WTC11 (cell line): ENCODE measurements around the gene ORM1. TPM values are rescaled to one million over a fixed set of nuclear protein-coding genes. Genes with fewer than 3 reads are reported as not detected.

Experiments
- ATAC-seq: fragments of 200-7000 bp; cut with Tn5 transposase; 2 replicates; pipeline ENCODE4 v1.10.0; 2021; ENCODE audit warnings: mild to moderate bottlenecking, moderate library complexity
- CTCF ChIA-PET: fragments of 300-600 bp; sonication (Branson Sonifier 250); formaldehyde crosslinking; loops from one replicate; lab custom pipeline; 2021; ENCODE audit warnings: antibody characterized with exemption; lab: Charles Lee
- POLR2A ChIA-PET: fragments of 350-600 bp; sonication (Branson Sonifier 250); formaldehyde crosslinking; loops from one replicate; lab custom pipeline; 2021; ENCODE audit warnings: antibody characterized with exemption; lab: Charles Lee
- DNase-seq: peaks from one replicate; pipeline ENCODE4 v3.0.0; 2021; ENCODE audit warnings: low spot score
- H3K27ac Mint-ChIP-seq: 2 replicates; pipeline ENCODE4 v1.8.0; 2021; ENCODE audit warnings: mixed read lengths
- H3K27me3 Mint-ChIP-seq: 2 replicates; pipeline ENCODE4 v1.8.0; 2021; ENCODE audit warnings: low read depth, mild to moderate bottlenecking, moderate library complexity, mixed read lengths
- H3K36me3 Mint-ChIP-seq: 2 replicates; pipeline ENCODE4 v1.8.0; 2021; ENCODE audit warnings: mixed read lengths
- H3K4me1 Mint-ChIP-seq: 2 replicates; pipeline ENCODE4 v1.8.0; 2022; ENCODE audit warnings: mixed read lengths
- H3K4me3 Mint-ChIP-seq: 2 replicates; pipeline ENCODE4 v1.8.0; 2021; ENCODE audit warnings: mild to moderate bottlenecking, moderate library complexity, mixed read lengths
- H3K9me3 Mint-ChIP-seq: 2 replicates; pipeline ENCODE4 v1.8.0; 2021; ENCODE audit warnings: mixed read lengths
- ESRRA ChIP-seq: sonication (generic); formaldehyde crosslinking; IDR thresholded peaks from 2 replicates; pipeline ENCODE4 v1.8.1; 2022; ENCODE audit warnings: mild to moderate bottlenecking, missing genetic modification reagents, borderline replicate concordance
- ETV6 ChIP-seq: sonication (generic); formaldehyde crosslinking; IDR thresholded peaks from 2 replicates; pipeline ENCODE4 v1.8.1; 2022; ENCODE audit warnings: mild to moderate bottlenecking, missing genetic modification reagents
- JUN ChIP-seq: sonication (generic); formaldehyde crosslinking; IDR thresholded peaks from 2 replicates; pipeline ENCODE4 v1.8.0; 2023; ENCODE audit warnings: mild to moderate bottlenecking, missing genetic modification reagents
- KAT7 ChIP-seq: sonication (generic); formaldehyde crosslinking; IDR thresholded peaks from 2 replicates; pipeline ENCODE4 v1.8.1; 2023; ENCODE audit warnings: missing genetic modification reagents, mild to moderate bottlenecking, borderline replicate concordance
- RORB ChIP-seq: fragments of 250-450 bp; sonication (Bioruptor Pico); IDR thresholded peaks from 2 replicates; pipeline ENCODE4 v1.9.0; 2021; ENCODE audit warnings: mild to moderate bottlenecking
- SMAD3 ChIP-seq: sonication (generic); formaldehyde crosslinking; IDR thresholded peaks from 2 replicates; pipeline ENCODE4 v1.8.0; 2022; ENCODE audit warnings: missing genetic modification reagents, mild to moderate bottlenecking, borderline replicate concordance
- SMAD4 ChIP-seq: sonication (generic); formaldehyde crosslinking; IDR thresholded peaks from 2 replicates; pipeline ENCODE4 v1.8.0; 2022; ENCODE audit warnings: mild to moderate bottlenecking, missing genetic modification reagents
- ZBTB21 ChIP-seq: sonication (generic); formaldehyde crosslinking; IDR thresholded peaks from 2 replicates; pipeline ENCODE4 v1.8.1; 2023; ENCODE audit warnings: mild to moderate bottlenecking, missing genetic modification reagents, borderline replicate concordance
- ZNF219 ChIP-seq: sonication (generic); formaldehyde crosslinking; IDR thresholded peaks from 2 replicates; pipeline ENCODE4 v1.8.0; 2023; ENCODE audit warnings: missing genetic modification reagents, mild to moderate bottlenecking, borderline replicate concordance
- total RNA-seq: library from RNA; stranded (reverse); gene quantifications from 3 replicates; pipeline ENCODE4 v1.2.3, GENCODE V29; 2021
- TF ChIP-seq, protein P1 (sequence below): fragments of 250-450 bp; sonication (Bioruptor Pico); IDR thresholded peaks from 2 replicates; pipeline ENCODE4 v1.9.0; 2021; ENCODE audit warnings: mild to moderate bottlenecking, borderline replicate concordance
- TF ChIP-seq, protein P2 (sequence below): fragments of 250-450 bp; sonication (Bioruptor Pico); IDR thresholded peaks from 2 replicates; pipeline ENCODE4 v1.9.0; 2021; ENCODE audit warnings: mild to moderate bottlenecking
- TF ChIP-seq, protein P3 (sequence below): sonication (generic); formaldehyde crosslinking; IDR thresholded peaks from 2 replicates; pipeline ENCODE4 v1.8.0; 2023; ENCODE audit warnings: missing genetic modification reagents, mild to moderate bottlenecking, borderline replicate concordance
- TF ChIP-seq, protein P4 (sequence below): sonication (generic); formaldehyde crosslinking; IDR thresholded peaks from 2 replicates; pipeline ENCODE4 v1.8.1; 2022; ENCODE audit warnings: low read depth, mild to moderate bottlenecking, moderate library complexity, missing genetic modification reagents, borderline replicate concordance
- TF ChIP-seq, protein P5 (sequence below): fragments of 250-450 bp; sonication (Bioruptor Pico); IDR thresholded peaks from 2 replicates; pipeline ENCODE4 v1.9.0; 2021; ENCODE audit warnings: mild to moderate bottlenecking
- TF ChIP-seq, protein P6 (sequence below): sonication (generic); formaldehyde crosslinking; IDR thresholded peaks from 2 replicates; pipeline ENCODE4 v1.8.1; 2022; ENCODE audit warnings: mild to moderate bottlenecking, missing genetic modification reagents, moderate library complexity, borderline replicate concordance

Gene ORM1
- total RNA-seq, 1 experiment from 2014 or later = 3.9 TPM

DNA sequence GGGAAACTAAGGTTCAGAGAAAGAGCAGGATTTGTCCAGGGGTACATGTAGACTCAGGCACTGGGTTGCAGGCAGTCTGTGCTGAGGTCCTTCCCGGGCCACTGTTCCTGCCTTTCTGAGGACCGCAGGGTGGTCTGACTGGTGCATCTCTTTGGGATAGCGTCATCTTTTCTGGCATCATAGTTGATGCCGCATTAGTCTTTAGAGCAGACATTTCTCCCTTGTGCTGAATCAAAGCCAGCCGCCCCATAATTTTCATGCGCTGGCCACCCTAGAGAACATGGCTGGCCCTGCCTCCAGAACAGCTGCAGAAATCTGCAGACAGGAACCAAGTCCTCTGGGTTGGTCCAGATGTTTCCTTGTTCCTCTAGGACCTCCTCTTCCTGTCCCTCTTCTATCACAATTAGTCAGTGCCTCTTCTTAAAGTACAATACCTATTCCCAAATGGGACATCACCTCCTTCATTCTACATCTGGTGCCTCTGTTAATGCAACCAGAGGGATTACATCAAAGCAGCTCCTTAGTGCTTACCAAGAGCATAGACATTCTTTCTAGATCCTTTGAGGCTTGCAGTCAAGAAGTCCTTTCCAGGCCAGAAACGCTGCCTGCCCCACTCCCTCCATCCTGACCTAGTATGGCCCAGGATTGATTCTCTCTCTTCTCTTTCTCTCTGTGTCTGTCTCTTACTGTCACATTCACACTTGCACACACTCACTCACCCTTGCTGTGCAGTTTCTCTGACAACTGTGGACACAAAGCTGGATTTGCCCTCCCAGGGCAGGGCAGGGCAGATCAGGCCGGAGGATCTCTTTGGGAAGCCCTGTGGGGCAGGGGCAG, 42.0 kb upstream of the ORM1 start (continued):
- TF ChIP-seq, protein P1, sequence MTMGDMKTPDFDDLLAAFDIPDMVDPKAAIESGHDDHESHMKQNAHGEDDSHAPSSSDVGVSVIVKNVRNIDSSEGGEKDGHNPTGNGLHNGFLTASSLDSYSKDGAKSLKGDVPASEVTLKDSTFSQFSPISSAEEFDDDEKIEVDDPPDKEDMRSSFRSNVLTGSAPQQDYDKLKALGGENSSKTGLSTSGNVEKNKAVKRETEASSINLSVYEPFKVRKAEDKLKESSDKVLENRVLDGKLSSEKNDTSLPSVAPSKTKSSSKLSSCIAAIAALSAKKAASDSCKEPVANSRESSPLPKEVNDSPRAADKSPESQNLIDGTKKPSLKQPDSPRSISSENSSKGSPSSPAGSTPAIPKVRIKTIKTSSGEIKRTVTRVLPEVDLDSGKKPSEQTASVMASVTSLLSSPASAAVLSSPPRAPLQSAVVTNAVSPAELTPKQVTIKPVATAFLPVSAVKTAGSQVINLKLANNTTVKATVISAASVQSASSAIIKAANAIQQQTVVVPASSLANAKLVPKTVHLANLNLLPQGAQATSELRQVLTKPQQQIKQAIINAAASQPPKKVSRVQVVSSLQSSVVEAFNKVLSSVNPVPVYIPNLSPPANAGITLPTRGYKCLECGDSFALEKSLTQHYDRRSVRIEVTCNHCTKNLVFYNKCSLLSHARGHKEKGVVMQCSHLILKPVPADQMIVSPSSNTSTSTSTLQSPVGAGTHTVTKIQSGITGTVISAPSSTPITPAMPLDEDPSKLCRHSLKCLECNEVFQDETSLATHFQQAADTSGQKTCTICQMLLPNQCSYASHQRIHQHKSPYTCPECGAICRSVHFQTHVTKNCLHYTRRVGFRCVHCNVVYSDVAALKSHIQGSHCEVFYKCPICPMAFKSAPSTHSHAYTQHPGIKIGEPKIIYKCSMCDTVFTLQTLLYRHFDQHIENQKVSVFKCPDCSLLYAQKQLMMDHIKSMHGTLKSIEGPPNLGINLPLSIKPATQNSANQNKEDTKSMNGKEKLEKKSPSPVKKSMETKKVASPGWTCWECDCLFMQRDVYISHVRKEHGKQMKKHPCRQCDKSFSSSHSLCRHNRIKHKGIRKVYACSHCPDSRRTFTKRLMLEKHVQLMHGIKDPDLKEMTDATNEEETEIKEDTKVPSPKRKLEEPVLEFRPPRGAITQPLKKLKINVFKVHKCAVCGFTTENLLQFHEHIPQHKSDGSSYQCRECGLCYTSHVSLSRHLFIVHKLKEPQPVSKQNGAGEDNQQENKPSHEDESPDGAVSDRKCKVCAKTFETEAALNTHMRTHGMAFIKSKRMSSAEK (CRISPR knock-in tag) = no peak

DNA sequence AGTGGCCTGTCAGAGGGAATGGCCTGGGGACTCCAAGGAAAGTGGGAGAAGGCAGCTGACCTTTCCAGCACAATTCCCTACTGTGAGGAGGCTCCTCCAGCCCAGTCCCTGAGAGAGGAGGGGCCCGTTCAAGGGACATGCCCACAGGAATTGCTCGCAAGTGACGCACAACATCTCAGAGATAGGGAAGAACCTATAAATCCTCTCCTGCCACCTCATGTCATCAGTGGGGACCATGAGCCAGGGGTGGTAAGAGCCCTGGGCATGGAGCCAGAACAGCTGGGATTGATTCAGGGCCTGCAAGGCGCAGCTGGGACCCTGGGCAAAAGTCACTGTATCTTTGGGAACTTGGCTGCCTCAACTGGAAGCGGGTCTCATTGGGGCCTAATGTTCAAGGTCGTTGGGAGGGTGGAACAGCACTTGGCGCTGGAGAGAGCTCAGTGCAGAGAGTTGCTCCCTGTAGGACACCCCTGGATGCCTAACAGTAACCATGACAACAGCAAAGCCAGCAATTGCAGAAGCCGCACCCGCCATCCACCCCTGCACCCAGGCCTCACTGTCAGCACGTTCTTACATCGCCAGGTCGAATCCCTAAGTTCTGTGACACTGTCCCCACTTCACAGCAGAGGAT, 41.3 kb upstream of the ORM1 start:
- Mint-ChIP-seq H3K9me3 (peaks cover 7% of the 10 kb centered on the region; the same call in 1 of the 2 replicates), H3K4me3 (no peak overlapping the region), H3K27me3 (no peaks in the 10 kb centered on the region), H3K36me3 (peaks cover 9% of the 10 kb centered on the region), H3K27ac (peak overlapping the region; percentile 51; the same call in 1 of the 2 replicates), H3K4me1 (no peaks in the 10 kb centered on the region)
- DNase-seq (peak; percentile 6), ATAC-seq (no peak)
- TF ChIP-seq, protein P2, sequence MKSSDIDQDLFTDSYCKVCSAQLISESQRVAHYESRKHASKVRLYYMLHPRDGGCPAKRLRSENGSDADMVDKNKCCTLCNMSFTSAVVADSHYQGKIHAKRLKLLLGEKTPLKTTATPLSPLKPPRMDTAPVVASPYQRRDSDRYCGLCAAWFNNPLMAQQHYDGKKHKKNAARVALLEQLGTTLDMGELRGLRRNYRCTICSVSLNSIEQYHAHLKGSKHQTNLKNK (CRISPR knock-in tag) = no peak
- no peak for TF ChIP-seq JUN (CRISPR knock-in tag)
- no peak for TF ChIP-seq ETV6
- no peak for TF ChIP-seq SMAD4
- TF ChIP-seq ZBTB21 (CRISPR knock-in tag) = no peak
- TF ChIP-seq, protein P3, sequence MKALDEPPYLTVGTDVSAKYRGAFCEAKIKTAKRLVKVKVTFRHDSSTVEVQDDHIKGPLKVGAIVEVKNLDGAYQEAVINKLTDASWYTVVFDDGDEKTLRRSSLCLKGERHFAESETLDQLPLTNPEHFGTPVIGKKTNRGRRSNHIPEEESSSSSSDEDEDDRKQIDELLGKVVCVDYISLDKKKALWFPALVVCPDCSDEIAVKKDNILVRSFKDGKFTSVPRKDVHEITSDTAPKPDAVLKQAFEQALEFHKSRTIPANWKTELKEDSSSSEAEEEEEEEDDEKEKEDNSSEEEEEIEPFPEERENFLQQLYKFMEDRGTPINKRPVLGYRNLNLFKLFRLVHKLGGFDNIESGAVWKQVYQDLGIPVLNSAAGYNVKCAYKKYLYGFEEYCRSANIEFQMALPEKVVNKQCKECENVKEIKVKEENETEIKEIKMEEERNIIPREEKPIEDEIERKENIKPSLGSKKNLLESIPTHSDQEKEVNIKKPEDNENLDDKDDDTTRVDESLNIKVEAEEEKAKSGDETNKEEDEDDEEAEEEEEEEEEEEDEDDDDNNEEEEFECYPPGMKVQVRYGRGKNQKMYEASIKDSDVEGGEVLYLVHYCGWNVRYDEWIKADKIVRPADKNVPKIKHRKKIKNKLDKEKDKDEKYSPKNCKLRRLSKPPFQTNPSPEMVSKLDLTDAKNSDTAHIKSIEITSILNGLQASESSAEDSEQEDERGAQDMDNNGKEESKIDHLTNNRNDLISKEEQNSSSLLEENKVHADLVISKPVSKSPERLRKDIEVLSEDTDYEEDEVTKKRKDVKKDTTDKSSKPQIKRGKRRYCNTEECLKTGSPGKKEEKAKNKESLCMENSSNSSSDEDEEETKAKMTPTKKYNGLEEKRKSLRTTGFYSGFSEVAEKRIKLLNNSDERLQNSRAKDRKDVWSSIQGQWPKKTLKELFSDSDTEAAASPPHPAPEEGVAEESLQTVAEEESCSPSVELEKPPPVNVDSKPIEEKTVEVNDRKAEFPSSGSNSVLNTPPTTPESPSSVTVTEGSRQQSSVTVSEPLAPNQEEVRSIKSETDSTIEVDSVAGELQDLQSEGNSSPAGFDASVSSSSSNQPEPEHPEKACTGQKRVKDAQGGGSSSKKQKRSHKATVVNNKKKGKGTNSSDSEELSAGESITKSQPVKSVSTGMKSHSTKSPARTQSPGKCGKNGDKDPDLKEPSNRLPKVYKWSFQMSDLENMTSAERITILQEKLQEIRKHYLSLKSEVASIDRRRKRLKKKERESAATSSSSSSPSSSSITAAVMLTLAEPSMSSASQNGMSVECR = no peak
- TF ChIP-seq, protein P4, sequence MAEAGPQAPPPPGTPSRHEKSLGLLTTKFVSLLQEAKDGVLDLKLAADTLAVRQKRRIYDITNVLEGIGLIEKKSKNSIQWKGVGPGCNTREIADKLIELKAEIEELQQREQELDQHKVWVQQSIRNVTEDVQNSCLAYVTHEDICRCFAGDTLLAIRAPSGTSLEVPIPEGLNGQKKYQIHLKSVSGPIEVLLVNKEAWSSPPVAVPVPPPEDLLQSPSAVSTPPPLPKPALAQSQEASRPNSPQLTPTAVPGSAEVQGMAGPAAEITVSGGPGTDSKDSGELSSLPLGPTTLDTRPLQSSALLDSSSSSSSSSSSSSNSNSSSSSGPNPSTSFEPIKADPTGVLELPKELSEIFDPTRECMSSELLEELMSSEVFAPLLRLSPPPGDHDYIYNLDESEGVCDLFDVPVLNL (CRISPR knock-in tag) = no peak
- TF ChIP-seq ZNF219 = no peak
- CTCF ChIA-PET = interaction anchor here (1.0 to 2.1 kb wide), 4 partner anchors 9 to 199 kb away, joined by 3 to 13 read pairs (median 3); no protein-coding TSS in a partner anchor
- POLR2A ChIA-PET = no interaction called here

DNA sequence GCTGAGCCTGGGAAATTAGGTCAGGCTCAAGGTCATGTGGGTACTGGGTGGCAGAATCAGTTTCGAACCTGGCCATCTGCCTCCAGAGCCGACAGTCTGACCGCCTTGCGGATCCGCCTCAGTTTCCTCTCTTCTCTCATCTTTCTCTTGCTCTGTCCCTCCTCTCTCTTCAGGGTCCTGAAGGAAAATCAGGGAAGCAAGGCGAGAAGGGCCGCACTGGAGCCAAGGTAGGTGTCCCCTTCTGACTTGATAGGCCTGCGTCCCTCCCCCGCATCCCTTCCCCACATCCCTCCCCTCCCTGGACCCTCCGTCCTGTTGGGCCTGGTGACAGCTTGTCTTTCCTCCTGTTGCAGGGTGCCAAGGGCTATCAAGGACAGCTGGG, 40.8 kb upstream of the ORM1 start:
- Mint-ChIP-seq H3K4me3 (no peak overlapping the region), H3K36me3 (peaks cover 9% of the 10 kb centered on the region), H3K27me3 (no peaks in the 10 kb centered on the region), H3K9me3 (peaks cover 7% of the 10 kb centered on the region; the same call in 1 of the 2 replicates), H3K4me1 (no peaks in the 10 kb centered on the region), H3K27ac (no peak overlapping the region)
- DNase-seq = peak; percentile 6
- ChIA-PET CTCF (interaction anchor here (1.4 to 2.1 kb wide), 2 partner anchors 9 to 200 kb away, joined by 3 to 13 read pairs; no protein-coding TSS in a partner anchor), POLR2A (no interaction called here)
- no peak for ATAC-seq
- TF ChIP-seq, protein P2 (CRISPR knock-in tag) = no peak
- TF ChIP-seq SMAD3 (no peak), ESRRA (no peak), KAT7 (CRISPR knock-in tag) (no peak), RORB (CRISPR knock-in tag) (no peak)
- TF ChIP-seq, protein P5, sequence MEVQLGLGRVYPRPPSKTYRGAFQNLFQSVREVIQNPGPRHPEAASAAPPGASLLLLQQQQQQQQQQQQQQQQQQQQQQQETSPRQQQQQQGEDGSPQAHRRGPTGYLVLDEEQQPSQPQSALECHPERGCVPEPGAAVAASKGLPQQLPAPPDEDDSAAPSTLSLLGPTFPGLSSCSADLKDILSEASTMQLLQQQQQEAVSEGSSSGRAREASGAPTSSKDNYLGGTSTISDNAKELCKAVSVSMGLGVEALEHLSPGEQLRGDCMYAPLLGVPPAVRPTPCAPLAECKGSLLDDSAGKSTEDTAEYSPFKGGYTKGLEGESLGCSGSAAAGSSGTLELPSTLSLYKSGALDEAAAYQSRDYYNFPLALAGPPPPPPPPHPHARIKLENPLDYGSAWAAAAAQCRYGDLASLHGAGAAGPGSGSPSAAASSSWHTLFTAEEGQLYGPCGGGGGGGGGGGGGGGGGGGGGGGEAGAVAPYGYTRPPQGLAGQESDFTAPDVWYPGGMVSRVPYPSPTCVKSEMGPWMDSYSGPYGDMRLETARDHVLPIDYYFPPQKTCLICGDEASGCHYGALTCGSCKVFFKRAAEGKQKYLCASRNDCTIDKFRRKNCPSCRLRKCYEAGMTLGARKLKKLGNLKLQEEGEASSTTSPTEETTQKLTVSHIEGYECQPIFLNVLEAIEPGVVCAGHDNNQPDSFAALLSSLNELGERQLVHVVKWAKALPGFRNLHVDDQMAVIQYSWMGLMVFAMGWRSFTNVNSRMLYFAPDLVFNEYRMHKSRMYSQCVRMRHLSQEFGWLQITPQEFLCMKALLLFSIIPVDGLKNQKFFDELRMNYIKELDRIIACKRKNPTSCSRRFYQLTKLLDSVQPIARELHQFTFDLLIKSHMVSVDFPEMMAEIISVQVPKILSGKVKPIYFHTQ (CRISPR knock-in tag) = no peak
- TF ChIP-seq, protein P6, sequence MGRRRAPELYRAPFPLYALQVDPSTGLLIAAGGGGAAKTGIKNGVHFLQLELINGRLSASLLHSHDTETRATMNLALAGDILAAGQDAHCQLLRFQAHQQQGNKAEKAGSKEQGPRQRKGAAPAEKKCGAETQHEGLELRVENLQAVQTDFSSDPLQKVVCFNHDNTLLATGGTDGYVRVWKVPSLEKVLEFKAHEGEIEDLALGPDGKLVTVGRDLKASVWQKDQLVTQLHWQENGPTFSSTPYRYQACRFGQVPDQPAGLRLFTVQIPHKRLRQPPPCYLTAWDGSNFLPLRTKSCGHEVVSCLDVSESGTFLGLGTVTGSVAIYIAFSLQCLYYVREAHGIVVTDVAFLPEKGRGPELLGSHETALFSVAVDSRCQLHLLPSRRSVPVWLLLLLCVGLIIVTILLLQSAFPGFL = no peak
